Colonic mucosa (tissue), 4 donors: ENCODE data around the gene SPEF2. TPM values are rescaled to one million over a fixed set of nuclear protein-coding genes. Genes with fewer than 3 reads are reported as not detected.

Source experiments
- DNase-seq: peaks from one replicate; pipeline ENCODE4 v3.0.0-alpha.2; 2020
- H3K27ac ChIP-seq: fragments of 200-600 bp; one replicate; pipeline ENCODE4 v1.8.0; 2021
- H3K27me3 ChIP-seq: fragments of 200-600 bp; one replicate; pipeline ENCODE4 v1.8.0; 2021
- H3K36me3 ChIP-seq: fragments of 200-600 bp; one replicate; pipeline ENCODE4 v1.8.0; 2021
- H3K4me1 ChIP-seq: fragments of 200-600 bp; one replicate; pipeline ENCODE4 v1.8.0; 2021; ENCODE audit warnings: mild to moderate bottlenecking
- H3K4me3 ChIP-seq: fragments of 200-600 bp; one replicate; pipeline ENCODE4 v1.8.0; 2021
- H3K9ac ChIP-seq, 2 donors: one replicate each; pipeline ENCODE4 v1.7.0; 2013; ENCODE audit warnings: control low read depth in 2 of 2, low read depth in 2 of 2, low read length in 2 of 2
- H3K9me3 ChIP-seq: fragments of 200-600 bp; one replicate; pipeline ENCODE4 v1.8.0; 2021
- intact Hi-C: fragments of 100-400 bp; cut with DNase I; formaldehyde crosslinking; loops from one replicate; pipeline ENCODE4 v1.14.1; 2022
- total RNA-seq, 2 donors: library from RNA; stranded (reverse); fragmentation: NEBNext Ultra II Directional in 1 of 2; extraction: Animal tissue kit (Norgen Biotek cat#: 25700) in 1 of 2; gene quantifications; one replicate each; pipeline ENCODE4 v1.2.1, GENCODE V29; 2021
- TF ChIP-seq, protein P1 (sequence below): fragments of 200-600 bp; IDR thresholded peaks from one replicate; pipeline ENCODE4 v1.8.0; 2022; ENCODE audit warnings: antibody characterized with exemption, mild to moderate bottlenecking
- donor health status: healthy.
- donor health status: DM: no; HTN: no; CAD: no.
- donor health status: DM: no; HTN: no; CAD: no.

The SPEF2 gene
- total RNA-seq, 2 donors from 2014 or later = 3.3 to 6.0 TPM

DNA sequence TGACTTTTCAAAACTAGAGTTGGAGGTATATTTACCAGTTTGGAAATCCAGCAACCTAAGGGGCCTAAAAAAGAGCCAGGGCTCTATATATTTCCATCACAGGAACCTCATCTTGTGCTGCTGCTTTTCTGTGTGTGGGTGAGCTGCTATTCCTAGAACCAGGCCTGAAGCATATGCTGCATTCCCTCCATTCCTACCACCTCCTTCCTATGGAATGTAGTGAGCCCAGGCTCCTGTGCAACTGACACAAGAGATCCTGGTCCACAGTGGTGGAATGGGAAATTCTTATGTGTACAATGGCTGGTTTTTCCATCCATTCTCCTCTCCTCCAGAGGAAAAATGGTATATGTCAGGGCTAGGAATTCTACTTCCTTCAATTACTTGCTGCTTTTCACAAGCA, 39.1 kb downstream of the SPEF2 start:
- H3K27me3 ChIP-seq = no peaks in the 10 kb centered on the region
- H3K36me3 ChIP-seq = no peaks in the 10 kb centered on the region
- H3K9me3 ChIP-seq = no peaks in the 10 kb centered on the region
- no peak overlapping the region for H3K27ac ChIP-seq
- TF ChIP-seq, protein P1, sequence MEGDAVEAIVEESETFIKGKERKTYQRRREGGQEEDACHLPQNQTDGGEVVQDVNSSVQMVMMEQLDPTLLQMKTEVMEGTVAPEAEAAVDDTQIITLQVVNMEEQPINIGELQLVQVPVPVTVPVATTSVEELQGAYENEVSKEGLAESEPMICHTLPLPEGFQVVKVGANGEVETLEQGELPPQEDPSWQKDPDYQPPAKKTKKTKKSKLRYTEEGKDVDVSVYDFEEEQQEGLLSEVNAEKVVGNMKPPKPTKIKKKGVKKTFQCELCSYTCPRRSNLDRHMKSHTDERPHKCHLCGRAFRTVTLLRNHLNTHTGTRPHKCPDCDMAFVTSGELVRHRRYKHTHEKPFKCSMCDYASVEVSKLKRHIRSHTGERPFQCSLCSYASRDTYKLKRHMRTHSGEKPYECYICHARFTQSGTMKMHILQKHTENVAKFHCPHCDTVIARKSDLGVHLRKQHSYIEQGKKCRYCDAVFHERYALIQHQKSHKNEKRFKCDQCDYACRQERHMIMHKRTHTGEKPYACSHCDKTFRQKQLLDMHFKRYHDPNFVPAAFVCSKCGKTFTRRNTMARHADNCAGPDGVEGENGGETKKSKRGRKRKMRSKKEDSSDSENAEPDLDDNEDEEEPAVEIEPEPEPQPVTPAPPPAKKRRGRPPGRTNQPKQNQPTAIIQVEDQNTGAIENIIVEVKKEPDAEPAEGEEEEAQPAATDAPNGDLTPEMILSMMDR = no peak
- H3K4me3 ChIP-seq = no peak overlapping the region
- no peak for DNase-seq
- intact Hi-C loops = loop anchor here (10.0 kb wide), 1 partner anchor 268 kb away; no protein-coding TSS in a partner anchor
- no peaks in the 10 kb centered on the region for H3K4me1 ChIP-seq
- H3K9ac ChIP-seq = no peak overlapping the region

DNA sequence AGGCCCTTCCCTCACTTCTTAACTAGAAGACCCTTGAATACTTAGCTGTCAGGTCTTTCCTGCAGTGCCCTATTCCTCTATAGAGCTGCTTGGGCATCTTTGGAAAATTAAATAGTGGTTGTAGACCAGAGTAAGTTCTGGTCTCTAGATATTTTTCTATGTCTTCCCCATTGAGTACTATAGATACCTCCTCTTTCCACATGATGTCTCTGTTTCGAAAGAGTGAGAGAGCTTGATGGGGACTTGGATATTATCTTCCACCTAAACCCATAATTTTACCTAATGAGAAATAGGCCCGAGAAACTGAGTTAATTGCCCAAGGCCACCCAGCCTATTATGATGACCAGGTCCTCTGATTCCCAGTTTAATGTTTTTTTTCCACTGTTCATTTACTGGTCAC, 40.2 kb downstream of the SPEF2 start:
- Histone ChIP-seq H3K4me3 (no peak overlapping the region), H3K9me3 (no peaks in the 10 kb centered on the region), H3K27ac (no peak overlapping the region), H3K27me3 (no peaks in the 10 kb centered on the region), H3K9ac (no peak overlapping the region), H3K4me1 (no peaks in the 10 kb centered on the region), H3K36me3 (no peaks in the 10 kb centered on the region)
- TF ChIP-seq, protein P1 = no peak
- intact Hi-C loops = loop anchor here (10.0 kb wide), 1 partner anchor 267 kb away; no protein-coding TSS in a partner anchor
- DNase-seq = no peak

DNA sequence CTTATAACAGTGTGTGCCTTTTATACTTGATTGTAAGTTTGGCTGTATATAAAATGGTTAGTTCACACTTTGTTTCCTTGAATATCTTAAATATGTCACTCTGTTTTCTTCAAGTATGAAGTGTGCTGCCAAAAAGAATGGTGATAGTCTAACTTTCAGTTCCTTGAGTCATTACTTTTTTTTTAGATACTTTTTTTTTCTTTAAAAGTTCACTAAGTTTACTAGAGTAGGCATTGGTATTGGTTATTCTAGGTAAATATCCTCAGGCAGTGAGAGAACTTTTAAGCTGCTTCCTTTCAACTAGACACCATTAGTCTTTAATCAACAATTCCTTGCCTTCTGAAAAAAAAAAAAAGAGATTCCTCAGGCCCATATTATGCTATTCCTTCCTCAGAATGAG, 41.9 kb downstream of the SPEF2 start:
- Histone ChIP-seq H3K36me3 (no peaks in the 10 kb centered on the region), H3K9me3 (no peaks in the 10 kb centered on the region), H3K4me3 (no peak overlapping the region), H3K27ac (no peak overlapping the region), H3K4me1 (no peaks in the 10 kb centered on the region), H3K9ac (no peak overlapping the region), H3K27me3 (no peaks in the 10 kb centered on the region)
- intact Hi-C loops = loop anchor here (10.0 kb wide), 1 partner anchor 265 kb away; no protein-coding TSS in a partner anchor
- DNase-seq = no peak
- TF ChIP-seq, protein P1 = no peak

DNA sequence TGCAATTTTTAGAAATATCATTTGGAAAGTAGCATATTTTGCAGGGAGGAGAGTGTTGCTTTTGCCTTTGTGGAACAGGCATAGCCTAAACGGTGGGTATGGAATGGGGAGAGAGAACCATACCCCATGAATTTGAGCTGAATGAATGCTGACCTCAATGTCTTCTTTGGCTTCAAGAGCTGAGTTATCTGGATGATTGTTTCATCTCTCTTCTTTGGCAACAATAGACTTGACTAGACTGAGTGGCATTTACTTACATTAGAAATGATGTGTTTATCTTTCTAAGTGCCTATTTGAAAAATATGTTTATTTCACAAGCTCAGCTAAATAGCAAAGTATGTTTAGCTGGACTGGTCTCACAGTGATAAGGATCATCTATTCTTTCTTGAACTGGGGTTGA, 42.8 kb downstream of the SPEF2 start:
- no peaks in the 10 kb centered on the region for H3K4me1 ChIP-seq
- no peaks in the 10 kb centered on the region for H3K27me3 ChIP-seq
- no peaks in the 10 kb centered on the region for H3K9me3 ChIP-seq
- no peak overlapping the region for H3K27ac ChIP-seq
- TF ChIP-seq, protein P1 = no peak
- intact Hi-C loops = no loop called here
- no peak overlapping the region for H3K4me3 ChIP-seq
- no peak overlapping the region for H3K9ac ChIP-seq
- no peaks in the 10 kb centered on the region for H3K36me3 ChIP-seq
- no peak for DNase-seq

DNA sequence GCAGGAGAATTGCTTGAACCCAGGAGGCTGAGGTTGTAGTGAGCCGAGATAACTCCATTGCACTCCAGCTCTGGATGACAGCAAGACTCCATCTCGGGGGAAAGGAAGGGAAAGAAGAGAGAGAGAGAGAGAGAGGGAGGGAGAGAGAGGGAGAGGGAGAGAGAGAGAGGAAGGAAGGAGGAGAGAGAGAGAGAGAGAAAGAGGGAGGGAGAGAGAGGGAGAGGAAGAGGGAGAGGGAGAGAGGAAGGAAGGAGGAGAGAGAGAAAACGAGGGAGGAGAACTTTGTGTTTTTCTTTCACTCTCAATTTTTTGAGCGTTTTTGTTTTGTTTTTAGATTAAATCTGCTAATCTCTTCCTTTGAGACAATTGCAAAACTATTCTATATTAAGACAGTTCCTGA, 46.9 kb downstream of the SPEF2 start:
- Histone ChIP-seq H3K27ac (no peak overlapping the region), H3K4me3 (no peak overlapping the region), H3K9ac (no peak overlapping the region), H3K27me3 (no peaks in the 10 kb centered on the region), H3K9me3 (no peaks in the 10 kb centered on the region), H3K36me3 (no peaks in the 10 kb centered on the region), H3K4me1 (no peaks in the 10 kb centered on the region)
- intact Hi-C loops = no loop called here
- DNase-seq = no peak
- TF ChIP-seq, protein P1 = no peak
